IMR-90 (cell line): ENCODE measurements around the gene RPH3AL.

Source experiments
- BHLHE40 ChIP-seq: fragments of 150-350 bp; IDR thresholded peaks from 2 replicates; pipeline ENCODE4 v1.6.1; 2016; ENCODE audit warnings: mild to moderate bottlenecking, low read depth, low read length
- CEBPB ChIP-seq: IDR thresholded peaks from 2 replicates; pipeline ENCODE4 v1.6.1; 2012; ENCODE audit warnings: low read depth, low read length, improper control_type of control experiment
- CHD1 ChIP-seq: IDR thresholded peaks from 2 replicates; pipeline ENCODE4 v1.6.1; 2012; ENCODE audit warnings: low read depth, low read length, improper control_type of control experiment
- CTCF ChIP-seq: conservative IDR thresholded peaks from 2 replicates; pipeline ENCODE4 v1.5.1; 2012; ENCODE audit warnings: mild to moderate bottlenecking, low read depth, low read length, improper control_type of control experiment
- FOS ChIP-seq: fragments of 150-350 bp; IDR thresholded peaks from 2 replicates; pipeline ENCODE4 v1.6.1; 2016; ENCODE audit warnings: low read depth, low read length
- MAFK ChIP-seq: IDR thresholded peaks from 2 replicates; pipeline ENCODE4 v1.6.1; 2012; ENCODE audit warnings: low read depth, low read length, improper control_type of control experiment
- MAZ ChIP-seq: IDR thresholded peaks from 2 replicates; pipeline ENCODE4 v1.6.1; 2012; ENCODE audit warnings: low read depth, mild to moderate bottlenecking, low read length, improper control_type of control experiment, moderate library complexity, borderline replicate concordance
- MXI1 ChIP-seq: IDR thresholded peaks from 2 replicates; pipeline ENCODE4 v1.6.1; 2012; ENCODE audit warnings: low read depth, mild to moderate bottlenecking, low read length, moderate library complexity, borderline replicate concordance
- POLR2A ChIP-seq: IDR thresholded peaks from 2 replicates; pipeline ENCODE4 v1.6.1; 2012; ENCODE audit warnings: mild to moderate bottlenecking, low read depth, low read length
- RAD21 ChIP-seq: IDR thresholded peaks from 2 replicates; pipeline ENCODE4 v1.6.1; 2012; ENCODE audit warnings: low read length, improper control_type of control experiment
- RCOR1 ChIP-seq: IDR thresholded peaks from 2 replicates; pipeline ENCODE4 v1.6.1; 2012; ENCODE audit warnings: mild to moderate bottlenecking, low read length, improper control_type of control experiment; ENCODE audit not compliant: insufficient replicate concordance
- RFX5 ChIP-seq: IDR thresholded peaks from 2 replicates; pipeline ENCODE4 v1.8.0; 2012; ENCODE audit warnings: low read depth, mild to moderate bottlenecking, low read length, moderate library complexity
- SMC3 ChIP-seq: fragments of 150-350 bp; IDR thresholded peaks from 2 replicates; pipeline ENCODE4 v1.6.1; 2016; ENCODE audit warnings: low read depth, mild to moderate bottlenecking, antibody characterized with exemption, low read length, moderate library complexity
- USF2 ChIP-seq: fragments of 150-350 bp; IDR thresholded peaks from 2 replicates; pipeline ENCODE4 v1.6.1; 2017; ENCODE audit warnings: mild to moderate bottlenecking, antibody characterized with exemption, low read length, low read depth

- no peak for TF ChIP-seq CTCF
- no peak for TF ChIP-seq BHLHE40
- TF ChIP-seq USF2 = no peak
- TF ChIP-seq POLR2A = no peak
- no peak for TF ChIP-seq RFX5
- no peak for TF ChIP-seq RAD21
- no peak for TF ChIP-seq MAFK
- no peak for TF ChIP-seq CEBPB
- TF ChIP-seq MXI1 = no peak
- TF ChIP-seq MAZ = no peak
- TF ChIP-seq CHD1 = no peak
- TF ChIP-seq RCOR1 = no peak
- TF ChIP-seq SMC3 = no peak
- TF ChIP-seq FOS = no peak
Measured at GRCh38 chr17:208429-208828, 144.2 kb downstream of the RPH3AL start.
